Progenitor cell of endocrine pancreas (in vitro differentiated cells): ENCODE data around the gene SPON1. TPM values are rescaled to one million over a fixed set of nuclear protein-coding genes. Genes with fewer than 3 reads are reported as not detected.

ENCODE experiments used
- DNase-seq: peaks from one replicate; pipeline ENCODE4 v3.0.0; 2021; ENCODE audit warnings: low spot score; ENCODE audit not compliant: unreplicated experiment
- H3K27ac Mint-ChIP-seq: 2 replicates; pipeline ENCODE4 v1.8.0; 2021; ENCODE audit warnings: mild to moderate bottlenecking, moderate library complexity, mixed read lengths
- H3K27me3 Mint-ChIP-seq: 2 replicates; pipeline ENCODE4 v1.8.0; 2021; ENCODE audit warnings: mixed read lengths
- H3K36me3 Mint-ChIP-seq: 2 replicates; pipeline ENCODE4 v1.8.0; 2022; ENCODE audit warnings: mixed read lengths; ENCODE audit not compliant: insufficient read depth
- H3K4me1 Mint-ChIP-seq: 2 replicates; pipeline ENCODE4 v1.8.0; 2021; ENCODE audit warnings: low read depth, mixed read lengths
- H3K4me3 Mint-ChIP-seq: 2 replicates; pipeline ENCODE4 v1.8.0; 2021; ENCODE audit warnings: low read depth, mild to moderate bottlenecking, moderate library complexity, mixed read lengths
- H3K9me3 Mint-ChIP-seq: 2 replicates; pipeline ENCODE4 v1.8.0; 2021; ENCODE audit warnings: low read depth, mixed read lengths
- total RNA-seq: library from RNA; stranded (reverse); gene quantifications from 2 replicates; pipeline ENCODE4 v1.2.1, GENCODE V29; 2021
- TF ChIP-seq, protein P1 (sequence below): fragments of 200-600 bp; sonication (generic); IDR thresholded peaks from one replicate; pipeline ENCODE4 v1.5.0; 2021; ENCODE audit warnings: antibody characterized with exemption, mild to moderate bottlenecking; ENCODE audit not compliant: unreplicated experiment

The SPON1 gene
- total RNA-seq, 1 donor from 2014 or later, result 13.7 TPM

DNA sequence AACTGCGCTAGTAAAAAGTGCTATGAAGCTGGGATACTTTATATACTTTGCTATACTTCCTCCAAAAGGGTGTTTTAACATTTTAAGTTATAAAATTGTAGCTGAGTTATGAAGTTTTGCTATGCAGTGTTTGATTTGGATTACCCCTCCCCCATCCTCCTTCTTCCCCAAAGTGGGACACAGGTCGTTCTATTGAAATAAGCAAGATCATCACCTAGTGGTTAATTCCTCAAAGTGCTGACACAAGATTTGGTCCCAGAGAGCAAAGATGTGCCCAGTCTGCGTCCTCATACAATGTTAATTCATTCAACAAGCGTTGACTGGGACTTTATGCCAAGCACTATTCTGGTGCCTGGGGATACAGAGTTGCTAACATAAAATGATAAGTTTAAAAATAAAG, 78.5 kb downstream of the SPON1 start:
- Mint-ChIP-seq H3K4me3 (no peak overlapping the region), H3K9me3 (peaks cover 7% of the 10 kb centered on the region), H3K27ac (no peak overlapping the region), H3K27me3 (no peaks in the 10 kb centered on the region), H3K4me1 (peaks cover 6% of the 10 kb centered on the region), H3K36me3 (no peaks in the 10 kb centered on the region)
- no peak for DNase-seq
- TF ChIP-seq, protein P1, sequence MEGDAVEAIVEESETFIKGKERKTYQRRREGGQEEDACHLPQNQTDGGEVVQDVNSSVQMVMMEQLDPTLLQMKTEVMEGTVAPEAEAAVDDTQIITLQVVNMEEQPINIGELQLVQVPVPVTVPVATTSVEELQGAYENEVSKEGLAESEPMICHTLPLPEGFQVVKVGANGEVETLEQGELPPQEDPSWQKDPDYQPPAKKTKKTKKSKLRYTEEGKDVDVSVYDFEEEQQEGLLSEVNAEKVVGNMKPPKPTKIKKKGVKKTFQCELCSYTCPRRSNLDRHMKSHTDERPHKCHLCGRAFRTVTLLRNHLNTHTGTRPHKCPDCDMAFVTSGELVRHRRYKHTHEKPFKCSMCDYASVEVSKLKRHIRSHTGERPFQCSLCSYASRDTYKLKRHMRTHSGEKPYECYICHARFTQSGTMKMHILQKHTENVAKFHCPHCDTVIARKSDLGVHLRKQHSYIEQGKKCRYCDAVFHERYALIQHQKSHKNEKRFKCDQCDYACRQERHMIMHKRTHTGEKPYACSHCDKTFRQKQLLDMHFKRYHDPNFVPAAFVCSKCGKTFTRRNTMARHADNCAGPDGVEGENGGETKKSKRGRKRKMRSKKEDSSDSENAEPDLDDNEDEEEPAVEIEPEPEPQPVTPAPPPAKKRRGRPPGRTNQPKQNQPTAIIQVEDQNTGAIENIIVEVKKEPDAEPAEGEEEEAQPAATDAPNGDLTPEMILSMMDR, result peak; percentile 24

DNA sequence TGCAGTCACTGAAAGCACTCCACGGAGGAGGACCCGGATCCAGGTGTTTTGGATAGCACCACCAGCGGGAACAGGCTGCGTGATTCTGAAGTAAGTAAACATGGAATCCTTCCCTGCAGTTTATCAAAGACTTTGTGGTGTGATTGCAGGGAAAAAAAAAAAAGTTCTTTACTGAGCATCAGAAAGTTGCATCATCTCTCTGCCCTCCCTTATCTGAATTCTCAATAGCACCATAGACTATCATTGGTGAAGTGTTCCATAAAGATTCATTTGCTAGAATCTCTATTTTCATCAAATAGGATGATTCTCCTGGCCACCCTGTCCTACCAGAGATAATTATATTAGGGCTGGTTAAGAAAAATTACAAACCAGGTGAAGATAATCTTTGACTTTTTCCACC, 79.0 kb downstream of the SPON1 start:
- Mint-ChIP-seq H3K36me3 (no peaks in the 10 kb centered on the region), H3K4me1 (peaks cover 6% of the 10 kb centered on the region), H3K27me3 (no peaks in the 10 kb centered on the region), H3K4me3 (no peak overlapping the region), H3K9me3 (peaks cover 7% of the 10 kb centered on the region), H3K27ac (no peak overlapping the region)
- DNase-seq, result no peak
- TF ChIP-seq, protein P1, result no peak

DNA sequence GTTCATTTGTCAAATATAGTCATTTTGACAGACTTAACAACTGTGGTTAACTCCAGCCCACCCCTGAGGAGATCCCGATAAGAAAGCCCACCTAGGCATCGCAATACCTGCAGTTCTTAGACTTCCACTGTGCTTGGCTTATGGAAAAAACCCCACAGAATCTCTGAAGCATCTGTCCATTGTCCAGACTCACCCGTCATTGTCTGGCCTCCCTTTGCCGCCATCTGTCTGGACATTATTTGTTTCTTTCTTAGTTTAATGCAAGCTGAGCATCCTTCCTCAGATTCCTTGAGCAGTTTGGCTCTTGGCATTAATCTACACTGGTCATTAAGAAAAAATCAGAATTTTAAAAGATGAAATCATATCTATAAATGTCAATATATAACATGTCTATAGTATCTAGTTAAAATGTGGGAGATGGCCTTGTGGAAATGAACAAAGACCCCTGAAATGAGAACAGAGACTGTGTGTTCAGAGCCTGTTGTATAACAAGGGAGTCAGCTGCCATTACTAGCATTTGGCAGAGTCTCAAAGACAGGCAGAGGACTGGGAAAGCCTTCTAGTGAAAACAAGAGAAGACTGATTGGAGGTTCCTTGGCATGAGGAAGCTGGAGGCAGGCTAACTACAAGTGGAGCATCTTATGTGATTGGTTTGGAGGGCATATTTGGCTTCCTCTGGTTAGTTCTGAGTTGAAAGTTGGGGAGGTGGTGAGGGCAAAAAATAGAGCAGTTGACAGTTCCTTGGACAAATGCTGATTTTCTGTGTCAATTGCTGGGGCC, 80.4 kb downstream of the SPON1 start:
- no peak overlapping the region for H3K4me3 Mint-ChIP-seq
- H3K36me3 Mint-ChIP-seq, result no peaks in the 10 kb centered on the region
- H3K27me3 Mint-ChIP-seq, result no peaks in the 10 kb centered on the region
- TF ChIP-seq, protein P1, result no peak
- no peak overlapping the region for H3K27ac Mint-ChIP-seq
- peaks cover 7% of the 10 kb centered on the region for H3K9me3 Mint-ChIP-seq
- H3K4me1 Mint-ChIP-seq, result peaks cover 6% of the 10 kb centered on the region
- no peak for DNase-seq

DNA sequence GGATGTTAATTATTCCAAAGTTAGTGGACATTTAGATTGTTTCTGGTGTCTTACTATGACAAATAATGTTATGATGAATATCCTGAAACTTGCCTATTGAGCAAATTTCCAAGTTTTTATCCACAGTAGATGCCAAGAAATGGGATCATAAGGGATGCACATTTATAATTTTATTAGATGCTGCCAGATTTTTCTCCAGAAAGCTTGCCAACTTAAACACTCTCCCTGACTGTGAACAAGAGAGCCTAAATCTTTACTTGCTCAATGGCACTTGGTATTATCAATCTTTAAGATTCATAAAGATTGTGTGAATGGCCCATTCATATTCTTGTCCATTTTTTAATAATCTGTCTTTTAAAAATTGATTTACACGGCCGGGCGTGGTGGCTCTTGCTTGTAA, 82.4 kb downstream of the SPON1 start:
- Mint-ChIP-seq H3K27ac (no peak overlapping the region), H3K27me3 (peaks cover 4% of the 10 kb centered on the region), H3K9me3 (peaks cover 4% of the 10 kb centered on the region), H3K4me1 (peaks cover 6% of the 10 kb centered on the region), H3K36me3 (no peaks in the 10 kb centered on the region), H3K4me3 (no peak overlapping the region)
- DNase-seq, result no peak
- TF ChIP-seq, protein P1, result no peak

DNA sequence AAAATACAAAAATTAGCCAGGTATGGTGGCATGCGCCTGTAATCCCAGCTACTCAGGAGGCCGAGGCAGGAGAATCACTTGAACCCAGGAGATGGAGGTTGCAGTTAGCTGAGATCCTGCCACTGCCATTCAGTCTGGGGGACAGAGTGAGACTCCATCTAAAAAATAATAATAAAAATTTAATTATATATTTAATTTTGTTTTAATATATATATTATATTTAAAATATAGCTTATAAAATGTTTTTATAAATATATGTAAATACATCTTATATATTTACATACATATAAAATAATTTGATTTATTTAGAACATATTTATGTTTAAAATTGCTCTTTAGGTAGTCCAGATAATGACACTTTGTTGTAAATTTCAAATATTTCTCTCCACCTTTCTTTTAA, 82.9 kb downstream of the SPON1 start:
- Mint-ChIP-seq H3K9me3 (no peaks in the 10 kb centered on the region), H3K27ac (no peak overlapping the region), H3K4me3 (no peak overlapping the region), H3K36me3 (no peaks in the 10 kb centered on the region), H3K27me3 (peaks cover 4% of the 10 kb centered on the region), H3K4me1 (peaks cover 6% of the 10 kb centered on the region)
- DNase-seq, result no peak
- TF ChIP-seq, protein P1, result no peak
